ENCODE results near the gene COMP.

GRCh38 chr19:18815673-18816072, 24.6 kb upstream of the COMP start:
- TF ChIP-seq CTCF (IDR thresholded peaks at IDR 0.05; ENCODE audit: insufficient read depth, low read depth, low read length) (no peak), EZH2 (IDR thresholded peaks at IDR 0.05; ENCODE audit: insufficient read depth, low read length) (no peak)
